Fibroblast of skin of right quadriceps (primary cell): ENCODE results near the gene OR6B1.

Experiments used
- DNase-seq: peaks from one replicate; pipeline ENCODE4 v3.0.0-alpha.2; 2013

OR6B1 gene

GRCh38 chr7:144000020-144000419 lies at the start of gene OR6B1:
Gene OR6B1, plus strand, starts transcription at chr7:144000320. Its CDS starts 3,677 bp downstream, at chr7:144003997.
- DNase-seq: no peak

GRCh38 chr7:143953421-143953820 lies 46.7 kb upstream of the OR6B1 start:
- DNase-seq: no peak

GRCh38 chr7:143954135-143954534 lies 46.0 kb upstream of the OR6B1 start:
- no peak for DNase-seq

- DNase-seq: no peak
Measured at GRCh38 chr7:143954544-143954943, 45.6 kb upstream of the OR6B1 start, which contains the start of gene OR2F1. Gene OR2F1, plus strand, starts transcription at chr7:143954844. Its CDS starts 5,127 bp downstream, at chr7:143959971.

GRCh38 chr7:143958781-143959180 lies 41.3 kb upstream of the OR6B1 start:
- no peak for DNase-seq

- DNase-seq: no peak
Measured at GRCh38 chr7:143960813-143961610, 39.1 kb upstream of the OR6B1 start.

GRCh38 chr7:143965280-143965679 lies 34.8 kb upstream of the OR6B1 start:
- DNase-seq: no peak

- DNase-seq: no peak
Measured at GRCh38 chr7:143967398-143967797, 32.7 kb upstream of the OR6B1 start.

GRCh38 chr7:143973870-143974416 lies 26.2 kb upstream of the OR6B1 start:
- DNase-seq: no peak

- DNase-seq: no peak
Measured at GRCh38 chr7:143974459-143974858, 25.7 kb upstream of the OR6B1 start.

- no peak for DNase-seq
Measured at GRCh38 chr7:143975617-143976016, 24.5 kb upstream of the OR6B1 start.

GRCh38 chr7:143978585-143978984 lies 21.5 kb upstream of the OR6B1 start:
- DNase-seq: no peak

GRCh38 chr7:143979359-143979758 lies 20.8 kb upstream of the OR6B1 start:
- DNase-seq: peak; percentile 48

- DNase-seq: no peak
Measured at GRCh38 chr7:143979998-143980397, 20.1 kb upstream of the OR6B1 start.

GRCh38 chr7:143980746-143981510 lies 19.2 kb upstream of the OR6B1 start:
- no peak for DNase-seq

GRCh38 chr7:143983960-143984359 lies 16.2 kb upstream of the OR6B1 start:
- no peak for DNase-seq

- no peak for DNase-seq
Measured at GRCh38 chr7:143987513-143987912, 12.6 kb upstream of the OR6B1 start.

- DNase-seq: no peak
Measured at GRCh38 chr7:143988976-143989745, 11.0 kb upstream of the OR6B1 start.

- no peak for DNase-seq
Measured at GRCh38 chr7:143992670-143993069, 7.5 kb upstream of the OR6B1 start.

GRCh38 chr7:143993924-143994323 lies 6.2 kb upstream of the OR6B1 start:
- DNase-seq: no peak

GRCh38 chr7:144001543-144001942 lies 1.4 kb downstream of the OR6B1 start:
- no peak for DNase-seq

GRCh38 chr7:144004703-144005102 lies 4.6 kb downstream of the OR6B1 start:
- DNase-seq: no peak
